IMR-90 (cell line): ENCODE measurements around the gene ENDOG. TPM values are rescaled to one million over a fixed set of nuclear protein-coding genes. Genes with fewer than 3 reads are reported as not detected.

Experiments
- ATAC-seq: fragments of 200-7000 bp; cut with Tn5 transposase; 2 replicates; pipeline ENCODE4 v1.9.1; 2020; ENCODE audit warnings: low read depth, mild to moderate bottlenecking, moderate library complexity
- BruUV-seq: library from RNA; stranded (reverse); fragments of 400-500 nt; replicated peaks from 2 replicates; lab custom pipeline; 2021; lab: Mats Ljungman, UMichigan
- CTCF ChIA-PET: fragments of 300-600 bp; formaldehyde crosslinking; extraction: SDS; loops from one replicate; lab custom pipeline; 2021; ENCODE audit warnings: antibody characterized with exemption; lab: Yijun Ruan, JAX
- POLR2A ChIA-PET: fragments of 300-600 bp; sonication (Branson Sonifier 250); formaldehyde crosslinking; loops from one replicate; lab custom pipeline; 2022; ENCODE audit warnings: antibody characterized with exemption; ENCODE audit not compliant: unreplicated experiment; lab: Charles Lee
- DNase-seq: peaks from one replicate; pipeline ENCODE4 v3.0.0; 2013
- H2AFZ ChIP-seq: replicated peaks from 2 replicates; pipeline ENCODE3; 2013; ENCODE audit warnings: low read length, mild to moderate bottlenecking; ENCODE audit not compliant: poor library complexity
- H2AK5ac ChIP-seq: 2 replicates; pipeline ENCODE4 v1.6.1; 2013; ENCODE audit warnings: low read depth, low read length, inconsistent platforms
- H2AK9ac ChIP-seq: replicated peaks from 2 replicates; pipeline ENCODE3; 2013; ENCODE audit warnings: mild to moderate bottlenecking, low read depth, low read length, moderate library complexity; ENCODE audit not compliant: poor library complexity
- H2BK120ac ChIP-seq: 2 replicates; pipeline ENCODE4 v1.6.1; 2013; ENCODE audit warnings: low read depth, low read length, inconsistent platforms
- H2BK15ac ChIP-seq: 3 replicates; pipeline ENCODE4 v1.6.1; 2013; ENCODE audit warnings: low read depth, low read length, inconsistent platforms
- H2BK20ac ChIP-seq: 2 replicates; pipeline ENCODE4 v1.6.1; 2013; ENCODE audit warnings: low read depth, mild to moderate bottlenecking, inconsistent platforms, low read length, moderate library complexity
- H2BK5ac ChIP-seq: 2 replicates; pipeline ENCODE4 v1.6.1; 2013; ENCODE audit warnings: mild to moderate bottlenecking, low read depth, low read length, inconsistent platforms; ENCODE audit not compliant: poor library complexity, severe bottlenecking
- H3K14ac ChIP-seq: replicated peaks from 2 replicates; pipeline ENCODE4 v1.6.1; 2013; ENCODE audit warnings: low read depth, low read length, inconsistent platforms
- H3K18ac ChIP-seq: 2 replicates; pipeline ENCODE4 v1.6.1; 2013; ENCODE audit warnings: low read depth, low read length, control low read depth
- H3K23ac ChIP-seq: 2 replicates; pipeline ENCODE4 v1.6.1; 2013; ENCODE audit warnings: low read depth, low read length, inconsistent platforms
- H3K27ac ChIP-seq: 2 replicates; pipeline ENCODE4 v1.5.1; 2013; ENCODE audit warnings: mild to moderate bottlenecking, control low read depth, low read length; ENCODE audit not compliant: insufficient read depth
- H3K27me3 ChIP-seq: 2 replicates; pipeline ENCODE4 v1.6.1; 2013; ENCODE audit warnings: low read length; ENCODE audit not compliant: control insufficient read depth, insufficient read depth
- H3K36me3 ChIP-seq: 2 replicates; pipeline ENCODE4 v1.6.1; 2013; ENCODE audit warnings: low read length, mixed read lengths; ENCODE audit not compliant: control insufficient read depth, insufficient read depth
- H3K4ac ChIP-seq: 2 replicates; pipeline ENCODE4 v1.6.1; 2013; ENCODE audit warnings: low read depth, low read length, inconsistent platforms
- H3K4me1 ChIP-seq: 2 replicates; pipeline ENCODE4 v1.6.1; 2013; ENCODE audit warnings: low read length, mixed read lengths; ENCODE audit not compliant: control insufficient read depth, insufficient read depth
- H3K4me2 ChIP-seq: 2 replicates; pipeline ENCODE4 v1.6.1; 2013; ENCODE audit warnings: low read depth, mild to moderate bottlenecking, control low read depth, low read length, moderate library complexity
- H3K4me3 ChIP-seq: 2 replicates; pipeline ENCODE4 v1.5.1; 2013; ENCODE audit warnings: low read depth, mild to moderate bottlenecking, control low read depth, low read length, moderate library complexity; ENCODE audit not compliant: insufficient read depth
- H3K56ac ChIP-seq: 2 replicates; pipeline ENCODE4 v1.6.1; 2013; ENCODE audit warnings: low read length, inconsistent platforms; ENCODE audit not compliant: insufficient read depth; ENCODE audit errors: extremely low read depth
- H3K79me1 ChIP-seq, 2 experiments: 2 replicates each; pipeline ENCODE4 v1.6.1; 2013; ENCODE audit warnings: low read length in 2 of 2, inconsistent platforms in 1 of 2, low read depth in 1 of 2
- H3K9ac ChIP-seq: 2 replicates; pipeline ENCODE4 v1.6.1; 2013; ENCODE audit warnings: low read depth, low read length, control low read depth
- H3K9me1 ChIP-seq: 2 replicates; pipeline ENCODE4 v1.6.1; 2013; ENCODE audit warnings: low read length, inconsistent platforms; ENCODE audit not compliant: insufficient read depth
- H3K9me3 ChIP-seq: 2 replicates; pipeline ENCODE4 v1.6.1; 2013; ENCODE audit warnings: low read length; ENCODE audit not compliant: control insufficient read depth, insufficient read depth
- H4K20me1 ChIP-seq: 2 replicates; pipeline ENCODE4 v1.6.1; 2013; ENCODE audit warnings: low read length, inconsistent platforms; ENCODE audit not compliant: insufficient read depth
- H4K5ac ChIP-seq: 2 replicates; pipeline ENCODE4 v1.6.1; 2013; ENCODE audit warnings: mild to moderate bottlenecking, low read depth, low read length, control low read depth
- H4K8ac ChIP-seq, 2 experiments: 2 replicates each; pipeline ENCODE4 v1.6.1; 2013; ENCODE audit warnings: low read depth in 2 of 2, low read length in 2 of 2, control low read depth in 1 of 2, inconsistent platforms in 1 of 2
- H4K91ac ChIP-seq: 2 replicates; pipeline ENCODE4 v1.6.1; 2013; ENCODE audit warnings: low read depth, low read length, inconsistent platforms; ENCODE audit not compliant: insufficient read depth
- BHLHE40 ChIP-seq: fragments of 150-350 bp; IDR thresholded peaks from 2 replicates; pipeline ENCODE4 v1.6.1; 2016; ENCODE audit warnings: mild to moderate bottlenecking, low read depth, low read length
- CEBPB ChIP-seq: IDR thresholded peaks from 2 replicates; pipeline ENCODE4 v1.6.1; 2012; ENCODE audit warnings: low read depth, low read length, improper control_type of control experiment
- CHD1 ChIP-seq: IDR thresholded peaks from 2 replicates; pipeline ENCODE4 v1.6.1; 2012; ENCODE audit warnings: low read depth, low read length, improper control_type of control experiment
- CTCF ChIP-seq: conservative IDR thresholded peaks from 2 replicates; pipeline ENCODE4 v1.5.1; 2012; ENCODE audit warnings: mild to moderate bottlenecking, low read depth, low read length, improper control_type of control experiment
- ELK1 ChIP-seq: fragments of 150-350 bp; IDR thresholded peaks from 2 replicates; pipeline ENCODE4 v1.6.1; 2016; ENCODE audit warnings: low read depth, mild to moderate bottlenecking, low read length, moderate library complexity, borderline replicate concordance
- FOS ChIP-seq: fragments of 150-350 bp; IDR thresholded peaks from 2 replicates; pipeline ENCODE4 v1.6.1; 2016; ENCODE audit warnings: low read depth, low read length
- MAFK ChIP-seq: IDR thresholded peaks from 2 replicates; pipeline ENCODE4 v1.6.1; 2012; ENCODE audit warnings: low read depth, low read length, improper control_type of control experiment
- MAZ ChIP-seq: IDR thresholded peaks from 2 replicates; pipeline ENCODE4 v1.6.1; 2012; ENCODE audit warnings: low read depth, mild to moderate bottlenecking, low read length, improper control_type of control experiment, moderate library complexity, borderline replicate concordance
- MXI1 ChIP-seq: IDR thresholded peaks from 2 replicates; pipeline ENCODE4 v1.6.1; 2012; ENCODE audit warnings: low read depth, mild to moderate bottlenecking, low read length, moderate library complexity, borderline replicate concordance
- NFE2L2 ChIP-seq: fragments of 150-350 bp; IDR thresholded peaks from 2 replicates; pipeline ENCODE4 v1.6.1; 2016; ENCODE audit warnings: low read depth, mild to moderate bottlenecking, low read length
- POLR2A ChIP-seq: IDR thresholded peaks from 2 replicates; pipeline ENCODE4 v1.6.1; 2012; ENCODE audit warnings: mild to moderate bottlenecking, low read depth, low read length
- RAD21 ChIP-seq: IDR thresholded peaks from 2 replicates; pipeline ENCODE4 v1.6.1; 2012; ENCODE audit warnings: low read length, improper control_type of control experiment
- RCOR1 ChIP-seq: IDR thresholded peaks from 2 replicates; pipeline ENCODE4 v1.6.1; 2012; ENCODE audit warnings: mild to moderate bottlenecking, low read length, improper control_type of control experiment; ENCODE audit not compliant: insufficient replicate concordance
- RFX5 ChIP-seq: IDR thresholded peaks from 2 replicates; pipeline ENCODE4 v1.8.0; 2012; ENCODE audit warnings: low read depth, mild to moderate bottlenecking, low read length, moderate library complexity
- SMC3 ChIP-seq: fragments of 150-350 bp; IDR thresholded peaks from 2 replicates; pipeline ENCODE4 v1.6.1; 2016; ENCODE audit warnings: low read depth, mild to moderate bottlenecking, antibody characterized with exemption, low read length, moderate library complexity
- WGBS, 2 experiments: methylation state at CpG; one replicate each; pipeline versions ENCODE4 v1.1.5 to v1.1.7; 2013; ENCODE audit warnings: missing lambda C conversion rate in 2 of 2; ENCODE audit not compliant: insufficient read length in 1 of 2; ENCODE audit errors: extremely low coverage in 2 of 2; 5-methylcytosine and 5-hydroxymethylcytosine counted together
- dilution Hi-C: fragments of 300-500 bp; cut with HindIII; formaldehyde crosslinking; loops from one replicate; pipeline ENCODE4 v1.14.3; 2018; ENCODE audit warnings: low sequenced_read_pairs; ENCODE audit not compliant: unreplicated experiment
- in situ Hi-C: fragments of 300-500 bp; cut with MboI; formaldehyde crosslinking; loops from 3 replicates; pipeline ENCODE4 v1.14.3; 2019; ENCODE audit warnings: low sequenced_read_pairs, inconsistent platforms, mixed read lengths
- intact Hi-C: fragments of 100-400 bp; cut with micrococcal nuclease; formaldehyde crosslinking; loops from 2 replicates; pipeline ENCODE4 v1.10.0; 2022
- polyA plus RNA-seq, 3 experiments: library from polyadenylated mRNA; depleted of rRNA; stranded (reverse); fragments of >200 nt; gene quantifications; 2 replicates each; pipeline ENCODE4 v1.2.3, GENCODE V29; 2012; ENCODE audit warnings: low replicate concordance in 1 of 3
- total RNA-seq: library from RNA; depleted of rRNA; stranded (reverse); fragments of >200 nt; gene quantifications from 2 replicates; pipeline ENCODE4 v1.2.3, GENCODE V29; 2012
- TF ChIP-seq, protein P1 (sequence below): fragments of 150-350 bp; IDR thresholded peaks from 2 replicates; pipeline ENCODE4 v1.6.1; 2017; ENCODE audit warnings: mild to moderate bottlenecking, antibody characterized with exemption, low read length, low read depth

The ENDOG gene
- total and polyA plus RNA-seq, 2 of the 4 experiments (the other 2 are of a cell fraction): 9.9 to 16.2 TPM

GRCh38 chr9:128788445-128788844 is 29.9 kb upstream of the ENDOG start:
- no peak overlapping the region for H4K5ac ChIP-seq
- H3K9me3 ChIP-seq: no peaks in the 10 kb centered on the region
- H2AFZ ChIP-seq: no peak overlapping the region
- no peak overlapping the region for H3K56ac ChIP-seq
- H3K9ac ChIP-seq: no peak overlapping the region; the same call in 1 of the 2 replicates
- ATAC-seq (no peak), DNase-seq (no peak)
- no peak overlapping the region for H3K4ac ChIP-seq
- peaks cover 4% of the 10 kb centered on the region for H3K4me1 ChIP-seq
- H2BK120ac ChIP-seq: no peak overlapping the region
- H4K91ac ChIP-seq: no peak overlapping the region
- CTCF ChIA-PET: interaction anchor here (0.6 to 1.5 kb wide), 2 partner anchors 11 to 30 kb away, joined by 5 to 8 read pairs; partner anchors contain the start of gene ENDOG
- H2AK9ac ChIP-seq: no peak overlapping the region
- peaks cover 34% of the 10 kb centered on the region for H3K36me3 ChIP-seq
- in situ Hi-C loops (no loop called here), dilution Hi-C loops (no loop called here), intact Hi-C loops (no loop called here)
- WGBS, 2 experiments: no CpG with 5 or more reads among the region's 1 CpG
- POLR2A ChIA-PET: interaction anchor here (0.6 to 0.7 kb wide), 3 partner anchors 8 to 233 kb away, joined by 3 read pairs; no protein-coding TSS in a partner anchor
- no peak for TF ChIP-seq MAFK
- TF ChIP-seq SMC3: no peak
- no peak for TF ChIP-seq RFX5
- no peak for TF ChIP-seq POLR2A
- TF ChIP-seq FOS: no peak
- TF ChIP-seq CEBPB: no peak
- no peak for TF ChIP-seq NFE2L2
- no peak for TF ChIP-seq ELK1
- TF ChIP-seq CTCF: no peak
- TF ChIP-seq BHLHE40: no peak
- TF ChIP-seq MAZ: no peak
- no peak for TF ChIP-seq RAD21
- TF ChIP-seq, protein P1, sequence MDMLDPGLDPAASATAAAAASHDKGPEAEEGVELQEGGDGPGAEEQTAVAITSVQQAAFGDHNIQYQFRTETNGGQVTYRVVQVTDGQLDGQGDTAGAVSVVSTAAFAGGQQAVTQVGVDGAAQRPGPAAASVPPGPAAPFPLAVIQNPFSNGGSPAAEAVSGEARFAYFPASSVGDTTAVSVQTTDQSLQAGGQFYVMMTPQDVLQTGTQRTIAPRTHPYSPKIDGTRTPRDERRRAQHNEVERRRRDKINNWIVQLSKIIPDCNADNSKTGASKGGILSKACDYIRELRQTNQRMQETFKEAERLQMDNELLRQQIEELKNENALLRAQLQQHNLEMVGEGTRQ: no peak
- no peak for TF ChIP-seq RCOR1
- TF ChIP-seq MXI1: no peak
- TF ChIP-seq CHD1: no peak
- H3K79me1 ChIP-seq: peaks cover 13 to 42% of the 10 kb centered on the region in 2 experiments
- no peak overlapping the region for H2AK5ac ChIP-seq
- H4K20me1 ChIP-seq: 0 out of 2 replicates have a peak, but pooled peaks cover 5% of the 10 kb centered on the region
- no peak overlapping the region for H3K4me3 ChIP-seq
- H2BK20ac ChIP-seq: no peak overlapping the region
- no peaks in the 10 kb centered on the region for H3K27me3 ChIP-seq
- H2BK5ac ChIP-seq: no peak overlapping the region
- no peak overlapping the region for H2BK15ac ChIP-seq
- no peaks in the 10 kb centered on the region; the same call in 1 of the 2 replicates for H3K9me1 ChIP-seq
- no peak overlapping the region for H3K23ac ChIP-seq
- no TSS peak for BruUV-seq
- H3K18ac ChIP-seq: no peak overlapping the region
- no peak overlapping the region for H4K8ac ChIP-seq
- H3K14ac ChIP-seq: no peak overlapping the region
- H3K27ac ChIP-seq: no peak overlapping the region
- no peak overlapping the region; the same call in 1 of the 2 replicates for H3K4me2 ChIP-seq
